CD14-positive monocyte (primary cell): ENCODE results near the gene SH3RF3. TPM values are rescaled to one million over a fixed set of nuclear protein-coding genes. Genes with fewer than 3 reads are reported as not detected.

ENCODE experiments used
- DNase-seq, 3 donors: peaks; one replicate each; pipeline ENCODE4 v3.0.0-alpha.2; 2011 to 2022
- H2AFZ ChIP-seq: 2 replicates; pipeline ENCODE4 v1.6.0; 2012; ENCODE audit warnings: mild to moderate bottlenecking, low read depth, low read length, inconsistent platforms; ENCODE audit not compliant: insufficient read depth, poor library complexity, severe bottlenecking
- H3K27ac ChIP-seq, 2 donors: 1 replicate in 1 of 2; 2 replicates in 1 of 2; pipeline ENCODE4 v1.5.1; 2012 to 2013; ENCODE audit warnings: low read length in 2 of 2, control low read depth in 1 of 2, inconsistent platforms in 1 of 2, low read depth in 1 of 2, mild to moderate bottlenecking in 1 of 2
- H3K27me3 ChIP-seq, 2 donors: one replicate each; pipeline versions ENCODE4 v1.6.0 to v1.6.1; 2011 to 2013; ENCODE audit warnings: low read length in 2 of 2; ENCODE audit not compliant: control insufficient read depth in 2 of 2, insufficient read depth in 2 of 2
- H3K36me3 ChIP-seq, 2 donors: replicated peaks in 1 of 2; 1 replicate in 1 of 2; 2 replicates in 1 of 2; pipeline versions ENCODE4 v1.5.1 to v1.6.1; 2012 to 2013; ENCODE audit warnings: low read length in 2 of 2, control low read depth in 1 of 2, inconsistent platforms in 1 of 2, mild to moderate bottlenecking in 1 of 2; ENCODE audit not compliant: insufficient read depth in 2 of 2, control insufficient read depth in 1 of 2
- H3K4me1 ChIP-seq, 2 donors: 1 replicate in 1 of 2; 2 replicates in 1 of 2; pipeline versions ENCODE4 v1.5.1 to v1.6.1; 2012 to 2013; ENCODE audit warnings: low read length in 2 of 2, control low read depth in 1 of 2, inconsistent platforms in 1 of 2, mild to moderate bottlenecking in 1 of 2, moderate library complexity in 1 of 2; ENCODE audit not compliant: insufficient read depth in 2 of 2, control insufficient read depth in 1 of 2
- H3K4me2 ChIP-seq: replicated peaks from 2 replicates; pipeline ENCODE3; 2012; ENCODE audit warnings: low read length, moderate library complexity, mild to moderate bottlenecking; ENCODE audit not compliant: poor library complexity, severe bottlenecking; ENCODE audit errors: extremely low read depth
- H3K4me3 ChIP-seq, 3 experiments: fragments of 200-600 bp in 1 of 3; sonication (generic) in 1 of 3; replicated peaks in 1 of 3; 1 replicate in 2 of 3; 2 replicates in 1 of 3; pipeline ENCODE4 v1.5.1; 2011 to 2013; ENCODE audit warnings: low read length in 3 of 3, mild to moderate bottlenecking in 3 of 3, control low read depth in 2 of 3, low read depth in 2 of 3, inconsistent platforms in 1 of 3, moderate library complexity in 1 of 3
- H3K79me2 ChIP-seq: 2 replicates; pipeline ENCODE4 v1.6.0; 2012; ENCODE audit warnings: mild to moderate bottlenecking, control low read depth, inconsistent platforms, low read length, moderate library complexity; ENCODE audit not compliant: insufficient read depth
- H3K9ac ChIP-seq: 2 replicates; pipeline ENCODE4 v1.6.0; 2017; ENCODE audit warnings: low read length, mild to moderate bottlenecking; ENCODE audit not compliant: insufficient read depth, poor library complexity, severe bottlenecking
- H3K9me3 ChIP-seq, 2 donors: replicated peaks in 1 of 2; 1 replicate in 1 of 2; 2 replicates in 1 of 2; pipeline versions ENCODE4 v1.5.1 to v1.6.1; 2012 to 2013; ENCODE audit warnings: low read length in 2 of 2, control low read depth in 1 of 2; ENCODE audit not compliant: control insufficient read depth in 1 of 2, insufficient read depth in 1 of 2
- H4K20me1 ChIP-seq: 2 replicates; pipeline ENCODE4 v1.6.0; 2012; ENCODE audit warnings: mild to moderate bottlenecking, low read length, control low read depth, moderate library complexity; ENCODE audit not compliant: insufficient read depth
- H3K27ac Mint-ChIP-seq, 7 donors: one replicate each; pipeline ENCODE4 v1.8.0; 2020; ENCODE audit warnings: mild to moderate bottlenecking in 7 of 7, mixed read lengths in 7 of 7, moderate library complexity in 6 of 7, inconsistent platforms in 2 of 7
- H3K27me3 Mint-ChIP-seq, 3 donors: one replicate each; pipeline ENCODE4 v1.8.0; 2021 to 2022; ENCODE audit warnings: low read depth in 3 of 3, mild to moderate bottlenecking in 3 of 3, mixed read lengths in 3 of 3, moderate library complexity in 3 of 3, inconsistent platforms in 1 of 3
- H3K36me3 Mint-ChIP-seq, 2 donors: one replicate each; pipeline ENCODE4 v1.8.0; 2020; ENCODE audit warnings: mixed read lengths in 2 of 2, inconsistent platforms in 1 of 2, mild to moderate bottlenecking in 1 of 2
- H3K4me1 Mint-ChIP-seq: one replicate; pipeline ENCODE4 v1.8.0; 2020; ENCODE audit warnings: mild to moderate bottlenecking, mixed read lengths
- H3K4me3 Mint-ChIP-seq, 2 donors: one replicate each; pipeline ENCODE4 v1.8.0; 2020; ENCODE audit warnings: mild to moderate bottlenecking in 2 of 2, mixed read lengths in 2 of 2, moderate library complexity in 1 of 2
- H3K9me3 Mint-ChIP-seq, 7 donors: one replicate each; pipeline ENCODE4 v1.8.0; 2020 to 2022; ENCODE audit warnings: mixed read lengths in 7 of 7, mild to moderate bottlenecking in 6 of 7, moderate library complexity in 6 of 7, inconsistent platforms in 2 of 7
- WGBS: methylation state at CpG from one replicate; pipeline ENCODE4 v1.1.5; 2013; ENCODE audit warnings: missing lambda C conversion rate; ENCODE audit not compliant: insufficient coverage; 5-methylcytosine and 5-hydroxymethylcytosine counted together
- intact Hi-C, 2 donors: fragments of 100-400 bp; cut with micrococcal nuclease; formaldehyde crosslinking; loops; one replicate each; pipeline versions ENCODE4 v1.15.0 to v1.15.1; 2023
- polyA plus RNA-seq, 3 donors: library from polyadenylated mRNA; depleted of rRNA in 1 of 3; unstranded in 2 of 3; stranded (reverse) in 1 of 3; fragments of 300-500 nt in 2 of 3; fragments of >200 nt in 1 of 3; fragmentation: Illumina TruSeq in 2 of 3; gene quantifications; 1 replicate in 2 of 3; 2 replicates in 1 of 3; pipeline ENCODE4 v1.2.3, GENCODE V29; 2012 to 2021
- TF ChIP-seq, protein P1 (sequence below): fragments of 200-600 bp; IDR thresholded peaks from one replicate; pipeline ENCODE4 v1.8.0; 2022; ENCODE audit warnings: antibody characterized with exemption, mild to moderate bottlenecking

SH3RF3 gene
- polyA plus RNA-seq, 3 donors: 0.25 to 0.75 (median 0.34) TPM

DNA sequence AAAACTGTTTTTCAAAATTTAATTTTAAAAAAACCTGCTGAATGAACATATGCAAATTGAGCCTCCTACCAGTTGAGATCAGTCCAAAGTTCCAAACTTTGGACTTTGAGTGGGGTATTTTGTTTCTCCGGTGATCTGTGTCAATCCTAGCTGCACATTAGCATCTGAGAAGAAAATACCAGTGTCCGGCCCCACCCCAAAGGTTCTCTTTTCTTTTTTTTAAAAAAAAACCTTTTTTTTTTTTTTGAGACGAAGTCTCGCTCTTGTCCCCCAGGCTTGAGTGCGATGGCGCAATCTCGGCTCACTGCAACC, 393.0 kb downstream of the SH3RF3 start:
- no peak for DNase-seq
- TF ChIP-seq, protein P1, sequence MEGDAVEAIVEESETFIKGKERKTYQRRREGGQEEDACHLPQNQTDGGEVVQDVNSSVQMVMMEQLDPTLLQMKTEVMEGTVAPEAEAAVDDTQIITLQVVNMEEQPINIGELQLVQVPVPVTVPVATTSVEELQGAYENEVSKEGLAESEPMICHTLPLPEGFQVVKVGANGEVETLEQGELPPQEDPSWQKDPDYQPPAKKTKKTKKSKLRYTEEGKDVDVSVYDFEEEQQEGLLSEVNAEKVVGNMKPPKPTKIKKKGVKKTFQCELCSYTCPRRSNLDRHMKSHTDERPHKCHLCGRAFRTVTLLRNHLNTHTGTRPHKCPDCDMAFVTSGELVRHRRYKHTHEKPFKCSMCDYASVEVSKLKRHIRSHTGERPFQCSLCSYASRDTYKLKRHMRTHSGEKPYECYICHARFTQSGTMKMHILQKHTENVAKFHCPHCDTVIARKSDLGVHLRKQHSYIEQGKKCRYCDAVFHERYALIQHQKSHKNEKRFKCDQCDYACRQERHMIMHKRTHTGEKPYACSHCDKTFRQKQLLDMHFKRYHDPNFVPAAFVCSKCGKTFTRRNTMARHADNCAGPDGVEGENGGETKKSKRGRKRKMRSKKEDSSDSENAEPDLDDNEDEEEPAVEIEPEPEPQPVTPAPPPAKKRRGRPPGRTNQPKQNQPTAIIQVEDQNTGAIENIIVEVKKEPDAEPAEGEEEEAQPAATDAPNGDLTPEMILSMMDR: no peak
- no peaks in the 10 kb centered on the region for H3K4me1 Mint-ChIP-seq
- no peaks in the 10 kb centered on the region for H3K4me1 ChIP-seq
- H3K27ac ChIP-seq: no peak overlapping the region
- no peak overlapping the region for H3K4me2 ChIP-seq
- no peaks in the 10 kb centered on the region for H3K36me3 ChIP-seq
- H3K36me3 Mint-ChIP-seq: no peaks in the 10 kb centered on the region
- H3K4me3 ChIP-seq: no peak overlapping the region
- no peak overlapping the region for H3K9ac ChIP-seq
- 100% methylated on average over 1 of the region's 7 CpGs for whole genome bisulfite sequencing
- no peaks in the 10 kb centered on the region for H3K27me3 ChIP-seq
- no peaks in the 10 kb centered on the region for H3K9me3 ChIP-seq
- intact Hi-C loops: no loop called here
- no peak overlapping the region for H3K27ac Mint-ChIP-seq
- H4K20me1 ChIP-seq: no peaks in the 10 kb centered on the region
- H3K27me3 Mint-ChIP-seq: peaks cover 0 to 5% (median 0%) of the 10 kb centered on the region in 3 donors
- H3K4me3 Mint-ChIP-seq: no peak overlapping the region
- no peaks in the 10 kb centered on the region for H3K79me2 ChIP-seq
- H2AFZ ChIP-seq: no peak overlapping the region
- peaks cover 0 to 2% (median 0%) of the 10 kb centered on the region in 7 donors for H3K9me3 Mint-ChIP-seq

DNA sequence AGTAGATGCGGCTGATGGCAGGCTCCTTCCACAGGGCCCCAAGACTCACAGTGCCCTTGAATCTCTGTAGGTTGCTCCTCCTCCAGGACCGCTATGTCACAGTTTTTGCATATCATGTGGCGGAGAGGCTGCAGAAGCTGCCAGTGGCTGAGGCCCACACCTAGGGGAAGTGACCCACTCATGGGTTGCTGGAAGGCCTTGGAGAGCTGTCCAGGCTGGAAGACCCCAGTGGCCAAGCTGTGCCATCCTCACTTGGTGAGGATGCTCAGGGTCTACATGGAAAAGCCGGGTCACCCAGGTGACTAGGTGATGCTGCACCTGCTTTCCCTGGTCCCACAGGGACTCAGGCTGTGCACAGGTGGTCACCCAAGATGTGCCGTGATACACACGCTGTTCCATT, 394.1 kb downstream of the SH3RF3 start:
- peaks cover 0 to 5% (median 1%) of the 10 kb centered on the region in 3 donors for H3K27me3 Mint-ChIP-seq
- H3K4me2 ChIP-seq: no peak overlapping the region
- H3K27ac Mint-ChIP-seq: no peak overlapping the region
- H3K27ac ChIP-seq: no peak overlapping the region
- H3K4me1 Mint-ChIP-seq: no peaks in the 10 kb centered on the region
- peaks cover 0 to 2% (median 0%) of the 10 kb centered on the region in 7 donors for H3K9me3 Mint-ChIP-seq
- no peak for DNase-seq
- H3K4me1 ChIP-seq: no peaks in the 10 kb centered on the region
- H3K4me3 ChIP-seq: no peak overlapping the region
- TF ChIP-seq, protein P1: no peak
- H3K36me3 Mint-ChIP-seq: no peaks in the 10 kb centered on the region
- H3K9me3 ChIP-seq: no peaks in the 10 kb centered on the region
- H3K79me2 ChIP-seq: no peaks in the 10 kb centered on the region
- H3K4me3 Mint-ChIP-seq: no peak overlapping the region
- 69% methylated on average over 4 of the region's 6 CpGs for WGBS
- no peaks in the 10 kb centered on the region for H3K36me3 ChIP-seq
- H3K9ac ChIP-seq: no peak overlapping the region
- no peaks in the 10 kb centered on the region for H4K20me1 ChIP-seq
- no peaks in the 10 kb centered on the region for H3K27me3 ChIP-seq
- intact Hi-C loops: no loop called here
- no peak overlapping the region for H2AFZ ChIP-seq
